NCI-H2081 (cell line): ENCODE data around the gene UGT2A1.
"Not testable (repeated sequence)": the region's sequence is repeated elsewhere in the genome, so short reads cannot be mapped to it uniquely, and the experiment has no call there.

Experiments
- DNase-seq, 2 experiments: peaks; one replicate each; lab custom pipeline; 2025; lab: John Stamatoyannopoulos, UW

UGT2A1 gene

DNA sequence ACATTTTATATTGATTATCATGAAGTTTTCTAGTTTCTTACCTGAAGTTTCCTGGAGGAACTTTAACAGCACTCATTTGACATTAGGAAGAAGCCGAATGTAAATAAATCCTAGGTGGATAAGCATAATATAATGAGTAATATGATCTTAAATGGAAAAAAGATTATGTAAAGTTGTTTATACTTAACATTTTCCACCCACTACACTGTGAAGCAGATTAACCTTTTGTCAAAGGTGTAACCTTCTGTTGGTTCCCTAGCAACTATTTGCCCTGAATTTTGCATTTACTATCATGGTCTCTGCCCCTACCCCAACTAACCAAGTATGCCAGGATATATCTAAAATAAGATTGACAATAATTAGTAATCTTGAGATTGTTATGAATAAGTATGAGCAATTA is at the start of gene UGT2A1:
UGT2A1 (minus strand) TSS at position 101 of the 400 bp plus-strand sequence. CDS start 5,603 bp downstream, outside the sequence.
- no peak for DNase-seq

DNA sequence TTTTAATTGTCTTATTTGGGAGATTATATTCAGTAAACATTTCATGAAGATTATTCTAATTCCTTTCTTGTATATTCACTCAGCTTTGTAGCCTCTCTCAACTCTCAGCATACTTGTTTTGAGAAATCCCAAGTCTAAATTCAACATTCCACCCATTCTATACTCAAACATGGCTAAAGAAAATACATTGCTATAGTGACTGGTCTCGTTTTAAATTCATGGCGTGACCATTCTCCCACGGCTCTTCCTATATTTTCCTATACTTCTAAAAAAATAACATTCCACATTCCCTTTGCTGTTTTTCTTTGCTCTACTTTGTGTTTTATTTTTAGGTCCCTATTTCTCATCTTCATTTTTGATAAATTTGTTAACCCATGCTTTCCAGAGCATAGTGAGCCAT is 49.2 kb upstream of the UGT2A1 start:
- no peak for DNase-seq

- no peak for DNase-seq
These were observed 48.6 kb upstream of the UGT2A1 start for GRCh38 chr4:69701696-69702095.

DNA sequence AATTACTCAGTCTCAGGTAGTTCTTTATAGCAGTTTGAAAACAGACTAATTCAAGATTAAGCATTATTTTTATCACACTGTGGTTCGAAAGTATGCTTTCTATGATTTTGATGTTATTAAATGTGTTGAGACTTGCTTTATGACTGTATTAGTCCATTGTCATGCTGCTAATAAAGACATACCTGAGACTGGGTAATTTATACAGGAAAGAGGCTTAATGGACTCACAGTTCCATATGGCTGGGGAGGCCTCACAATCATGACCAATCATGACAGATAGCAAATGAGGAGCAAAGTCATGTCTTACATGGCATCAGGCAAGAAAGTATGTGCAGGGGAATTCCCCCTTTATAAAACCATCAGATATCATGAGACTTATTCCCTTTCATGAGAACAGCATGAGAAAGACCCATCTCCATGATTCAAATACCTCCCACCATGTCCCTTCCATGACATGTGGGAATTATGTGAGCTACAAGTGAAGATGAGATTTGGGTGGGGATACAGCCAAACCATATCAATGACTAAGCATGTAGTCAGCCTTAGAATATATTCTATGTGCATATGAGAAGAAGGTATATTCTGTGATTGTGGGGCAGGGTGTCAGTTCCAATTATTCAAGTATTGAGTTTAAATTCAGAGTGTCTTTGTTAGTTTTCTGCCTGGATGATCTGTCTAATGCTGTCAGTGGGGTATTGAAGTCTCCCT is 44.6 kb upstream of the UGT2A1 start:
- DNase-seq, result no peak

GRCh38 chr4:69689599-69689998 is 36.6 kb upstream of the UGT2A1 start:
- DNase-seq, result peak in 1 of 2 experiments; percentile 23

DNA sequence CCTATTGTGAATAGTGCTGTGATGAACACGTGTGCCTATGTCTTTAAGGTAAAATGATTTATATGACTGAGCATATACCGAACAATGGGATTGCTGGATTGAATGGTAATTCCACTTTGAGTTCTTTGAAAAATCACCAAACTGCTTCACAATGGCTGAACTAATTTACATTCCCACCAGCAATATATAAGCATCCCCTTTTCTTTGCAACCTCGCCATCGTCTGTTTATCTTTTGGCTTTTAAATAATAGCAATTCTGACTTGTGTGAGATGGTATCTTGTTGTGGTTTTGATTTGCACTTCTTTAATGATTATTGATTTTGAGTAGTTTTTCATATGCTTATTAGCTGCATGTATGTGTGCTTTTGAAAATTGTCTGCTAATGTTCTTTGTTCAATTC is 31.8 kb upstream of the UGT2A1 start:
- DNase-seq, result no peak

- no peak for DNase-seq
These were observed 15.6 kb upstream of the UGT2A1 start for GRCh38 chr4:69668680-69669079.

- not testable (repeated sequence) for DNase-seq
These were observed 11.0 kb upstream of the UGT2A1 start for GRCh38 chr4:69664009-69664408.

DNA sequence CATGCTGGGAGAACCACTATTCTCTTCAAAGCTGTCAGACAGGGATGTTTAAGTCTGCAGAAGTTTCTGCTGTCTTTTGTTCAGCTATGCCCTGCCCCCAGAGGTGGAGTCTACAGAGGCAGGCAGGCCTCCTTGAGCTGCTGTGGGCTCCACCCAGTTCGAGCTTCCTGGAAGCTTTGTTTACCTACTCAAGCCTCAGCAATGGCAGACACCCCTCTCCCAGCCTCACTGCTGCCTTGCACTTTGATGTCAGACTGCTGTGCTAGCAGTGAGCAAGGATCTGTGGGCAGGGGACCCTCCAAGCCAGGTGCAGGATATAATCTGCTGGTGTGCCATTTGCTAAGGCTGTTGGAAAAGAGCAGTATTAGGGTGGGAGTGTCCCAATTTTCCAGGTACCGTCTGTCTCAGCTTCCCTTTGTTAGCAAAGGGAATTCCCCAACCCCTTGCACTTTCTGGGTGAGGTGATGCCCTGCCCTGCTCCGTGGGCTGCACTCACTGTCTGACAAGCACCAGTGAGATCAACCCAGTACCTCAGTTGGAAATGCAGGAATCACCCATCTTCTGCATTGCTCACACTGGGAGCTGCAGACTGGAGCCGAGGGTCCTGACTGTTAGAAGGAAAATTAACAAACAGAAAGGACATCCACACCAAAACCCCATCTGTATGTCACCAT is 8.2 kb upstream of the UGT2A1 start:
- DNase-seq, result not testable (repeated sequence)

DNA sequence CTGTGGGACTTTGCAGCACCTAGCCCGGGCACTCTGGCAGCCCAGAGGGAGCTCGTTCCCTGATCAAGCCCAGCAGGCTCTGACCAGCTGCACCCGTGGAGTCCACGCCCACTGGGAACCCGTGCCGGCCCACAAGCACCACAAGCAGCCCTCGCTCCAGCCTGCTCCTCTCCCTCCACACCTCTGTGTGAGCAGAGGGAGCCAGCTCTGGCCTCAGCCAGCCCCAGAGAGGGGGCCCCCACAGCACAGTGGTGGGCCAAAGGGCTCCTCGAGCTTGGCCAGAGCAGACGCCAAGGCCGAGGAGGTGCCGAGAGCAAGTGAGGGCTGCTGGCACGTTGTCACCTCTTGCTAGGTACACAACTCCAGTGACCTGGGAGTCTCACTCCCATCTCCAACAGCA is 5.1 kb upstream of the UGT2A1 start:
- DNase-seq, result no peak

- no peak for DNase-seq
These were observed 3.7 kb upstream of the UGT2A1 start for GRCh38 chr4:69656653-69657158.

DNA sequence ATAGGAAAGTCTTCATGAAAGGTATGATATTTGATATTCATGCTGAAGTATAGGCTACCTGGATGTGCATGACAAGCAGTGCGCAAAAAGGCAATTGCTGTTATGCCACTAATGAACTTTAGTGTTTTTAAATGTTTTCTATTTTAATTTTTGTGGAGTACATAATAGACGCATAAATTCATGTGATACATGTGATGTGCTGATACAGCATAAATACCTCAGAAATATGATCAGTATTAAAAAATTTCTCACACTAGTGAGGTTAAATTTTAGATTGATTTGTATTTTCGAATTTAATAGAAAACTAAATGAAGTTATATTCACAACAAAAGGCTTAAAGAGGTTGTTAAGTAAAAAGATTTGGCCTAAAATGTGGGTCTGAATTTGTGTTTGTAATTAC is 2.2 kb downstream of the UGT2A1 start:
- no peak for DNase-seq

DNA sequence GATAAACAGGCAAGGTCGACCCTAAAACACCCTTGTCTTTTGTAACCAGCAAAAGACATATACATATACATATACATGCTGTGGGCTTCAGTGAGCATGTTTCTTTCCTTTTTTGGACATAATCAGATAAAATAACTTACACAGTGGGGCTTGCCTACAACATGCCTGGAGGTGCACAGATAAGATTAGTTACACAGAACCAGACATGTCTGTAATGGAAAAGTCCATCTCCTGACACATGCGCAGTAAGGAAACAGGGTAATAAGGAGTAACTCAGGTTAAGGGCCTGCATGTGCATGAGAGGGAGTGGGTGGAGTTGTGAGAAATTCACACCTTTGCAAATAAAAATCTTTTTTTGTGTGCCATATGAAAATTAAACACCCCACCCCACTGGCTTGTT is 3.4 kb downstream of the UGT2A1 start:
- DNase-seq, result no peak

DNA sequence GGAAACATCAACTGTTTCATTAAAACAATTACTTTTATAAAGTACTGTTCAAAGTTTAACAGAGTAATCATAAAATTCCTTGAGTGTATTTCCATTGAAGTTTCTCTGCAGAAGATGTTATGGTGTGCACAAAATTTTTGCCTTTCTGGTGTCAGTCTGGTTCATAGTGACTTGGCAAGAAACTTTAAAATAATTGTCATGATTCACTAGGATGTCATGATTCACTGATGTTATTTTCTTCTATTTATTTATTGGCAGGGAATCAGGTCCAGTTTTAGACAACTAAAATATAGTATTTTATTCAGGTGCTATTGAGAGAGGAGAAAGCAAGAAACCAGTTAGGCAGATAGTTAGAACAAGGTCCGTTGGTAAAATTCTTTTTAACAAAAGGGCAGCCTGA is 3.8 kb downstream of the UGT2A1 start:
- no peak for DNase-seq

- no peak for DNase-seq
These were observed 10.1 kb downstream of the UGT2A1 start for GRCh38 chr4:69642961-69643360.

- no peak for DNase-seq
These were observed 12.8 kb downstream of the UGT2A1 start for GRCh38 chr4:69640289-69640688.

DNA sequence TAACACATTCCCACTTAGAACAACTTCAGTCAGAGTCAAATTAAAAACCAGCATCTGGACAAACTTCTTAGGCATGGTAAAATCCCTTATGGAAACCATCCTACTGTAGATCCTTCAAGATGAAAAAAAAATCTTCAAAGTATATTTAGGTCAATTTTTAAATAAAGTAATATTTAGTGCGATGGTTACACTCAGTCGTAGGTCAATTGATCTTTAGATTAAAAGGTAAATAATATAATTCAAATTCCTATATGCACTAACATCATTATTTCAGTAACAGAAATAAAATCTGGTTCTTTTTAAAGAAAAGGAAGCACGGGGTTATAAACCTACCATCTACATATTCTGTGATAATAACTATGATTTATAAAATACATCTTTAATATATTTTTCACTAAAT is 13.5 kb downstream of the UGT2A1 start, which contains the start of gene UGT2A2:
UGT2A2 (minus strand) TSS at position 101 of the 400 bp plus-strand sequence; CDS start at position 99, 2 bp downstream.
- no peak for DNase-seq

- peak in 1 of 2 experiments; percentile 5 for DNase-seq
These were observed 35.9 kb downstream of the UGT2A1 start for GRCh38 chr4:69617083-69617694.

DNA sequence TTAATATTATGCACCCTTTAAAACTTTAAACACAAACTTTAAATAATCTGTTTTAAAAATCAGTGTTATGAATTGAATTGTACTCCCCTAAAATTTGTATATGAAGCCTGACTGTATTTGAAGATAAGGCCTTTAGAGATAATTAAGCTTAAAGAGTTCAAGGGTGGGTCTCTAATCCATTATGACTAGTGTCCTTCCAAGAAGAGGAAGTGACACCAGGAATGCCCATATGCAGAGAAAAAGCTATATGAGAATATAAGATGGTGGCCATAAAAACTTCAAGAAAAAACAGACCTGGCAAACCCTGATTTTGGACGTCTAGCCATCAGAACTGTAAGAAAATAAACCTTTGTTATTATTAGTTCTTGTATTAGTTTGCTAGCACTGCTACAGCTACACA is 42.6 kb downstream of the UGT2A1 start:
- no peak for DNase-seq

DNA sequence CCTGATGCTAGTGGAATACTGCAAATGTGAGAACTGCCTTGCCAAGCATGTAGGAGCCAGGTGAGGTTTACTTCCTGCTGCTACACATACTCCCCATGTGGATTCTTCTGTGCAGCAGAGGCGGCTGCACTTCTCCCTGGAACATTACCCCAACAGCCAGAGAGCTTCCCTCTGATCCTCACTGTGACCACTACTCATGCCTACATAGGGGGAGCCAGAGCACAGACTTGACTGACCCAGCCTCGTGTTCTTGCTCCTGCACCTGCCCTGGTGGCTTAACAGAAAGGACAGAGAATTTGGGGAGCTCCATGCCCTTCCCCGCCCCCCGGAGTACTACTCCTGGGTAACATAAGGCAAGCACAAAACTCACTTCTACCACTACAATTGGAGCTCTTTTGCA is 52.0 kb downstream of the UGT2A1 start:
- no peak for DNase-seq

- DNase-seq, result no peak
These were observed 53.0 kb downstream of the UGT2A1 start for GRCh38 chr4:69600013-69600412.

DNA sequence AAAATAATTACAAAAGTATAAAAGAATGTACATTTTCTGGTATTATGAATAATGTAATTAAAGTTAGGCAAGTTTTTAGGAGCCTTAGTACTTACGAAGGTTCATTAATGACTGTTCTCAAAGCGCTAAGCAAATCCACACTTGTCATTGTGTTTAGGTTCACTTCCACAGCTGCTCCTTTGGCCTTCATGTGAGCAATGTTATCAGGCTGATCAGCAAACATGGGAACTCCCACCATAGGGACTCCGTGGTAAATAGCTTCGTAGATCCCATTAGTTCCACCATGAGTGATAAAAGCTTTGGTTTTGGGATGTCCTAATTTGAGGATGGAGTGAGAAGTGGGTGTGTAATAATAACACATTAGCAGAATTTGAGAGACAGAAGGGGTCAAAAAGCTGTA is 58.7 kb downstream of the UGT2A1 start:
- DNase-seq, result no peak

DNA sequence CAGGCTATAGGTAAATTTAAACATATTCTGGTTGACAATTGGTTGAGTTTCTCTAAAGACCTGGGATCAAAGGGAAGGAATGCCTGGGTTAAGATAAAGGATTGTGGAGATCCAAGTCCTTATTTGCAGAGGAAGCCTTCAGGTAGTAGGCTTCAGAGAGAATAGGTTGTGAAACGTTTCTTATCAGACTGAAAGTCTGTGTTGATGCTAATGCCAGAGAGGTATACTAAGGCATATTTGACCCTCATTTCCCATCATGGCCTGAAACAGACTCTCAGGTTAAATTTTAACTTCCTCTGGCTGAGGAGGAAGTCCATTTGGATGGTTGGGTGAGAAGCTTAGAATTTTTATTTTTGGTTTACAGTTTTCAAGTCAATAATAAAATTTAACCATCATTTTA is 61.7 kb downstream of the UGT2A1 start:
- DNase-seq, result no peak
